ENCODE measurements around the gene MED26. TPM values are rescaled to one million over a fixed set of nuclear protein-coding genes. Genes with fewer than 3 reads are reported as not detected.

MED26 gene
- total RNA-seq, 1 experiment from 2014 or later: 11.4 TPM

DNA sequence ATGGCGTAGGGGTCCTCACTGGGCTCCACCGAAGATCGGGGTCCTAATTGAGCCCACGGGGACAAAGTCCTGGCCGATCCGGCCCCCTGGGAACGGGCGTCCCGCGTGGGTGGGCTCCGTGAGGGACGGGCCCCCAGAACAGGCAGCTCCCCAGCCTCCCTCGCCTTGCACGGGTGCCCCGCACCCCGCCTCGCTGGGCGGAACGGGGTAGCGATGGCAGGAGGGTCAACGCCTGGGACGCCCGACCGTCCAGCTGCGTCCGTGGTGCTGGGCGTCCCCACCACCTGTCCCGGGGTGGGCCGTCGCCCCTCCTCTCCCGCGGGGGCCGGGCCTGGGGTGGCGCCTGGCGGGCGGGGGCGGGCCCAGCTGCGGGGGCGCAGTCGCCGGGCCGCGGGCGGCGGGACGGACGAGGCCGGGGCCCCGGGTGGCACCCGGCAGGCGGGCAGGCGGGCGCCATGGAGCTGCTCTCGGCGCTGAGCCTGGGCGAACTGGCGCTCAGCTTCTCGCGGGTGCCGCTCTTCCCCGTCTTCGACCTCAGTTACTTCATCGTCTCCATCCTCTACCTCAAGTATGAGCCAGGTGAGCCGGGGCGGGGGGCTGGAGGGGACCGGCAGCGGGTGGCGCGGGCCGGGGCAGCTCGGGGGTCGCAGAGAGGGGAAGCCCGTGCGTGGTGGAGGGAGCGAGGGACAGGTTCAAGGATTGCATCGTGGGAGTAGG, 32.9 kb upstream of the MED26 start, which contains the start of gene TMEM38A:
TMEM38A (plus strand) TSS at position 377 of the 717 bp plus-strand sequence; CDS start at position 456, 79 bp downstream.
- TF ChIP-seq, protein P1, sequence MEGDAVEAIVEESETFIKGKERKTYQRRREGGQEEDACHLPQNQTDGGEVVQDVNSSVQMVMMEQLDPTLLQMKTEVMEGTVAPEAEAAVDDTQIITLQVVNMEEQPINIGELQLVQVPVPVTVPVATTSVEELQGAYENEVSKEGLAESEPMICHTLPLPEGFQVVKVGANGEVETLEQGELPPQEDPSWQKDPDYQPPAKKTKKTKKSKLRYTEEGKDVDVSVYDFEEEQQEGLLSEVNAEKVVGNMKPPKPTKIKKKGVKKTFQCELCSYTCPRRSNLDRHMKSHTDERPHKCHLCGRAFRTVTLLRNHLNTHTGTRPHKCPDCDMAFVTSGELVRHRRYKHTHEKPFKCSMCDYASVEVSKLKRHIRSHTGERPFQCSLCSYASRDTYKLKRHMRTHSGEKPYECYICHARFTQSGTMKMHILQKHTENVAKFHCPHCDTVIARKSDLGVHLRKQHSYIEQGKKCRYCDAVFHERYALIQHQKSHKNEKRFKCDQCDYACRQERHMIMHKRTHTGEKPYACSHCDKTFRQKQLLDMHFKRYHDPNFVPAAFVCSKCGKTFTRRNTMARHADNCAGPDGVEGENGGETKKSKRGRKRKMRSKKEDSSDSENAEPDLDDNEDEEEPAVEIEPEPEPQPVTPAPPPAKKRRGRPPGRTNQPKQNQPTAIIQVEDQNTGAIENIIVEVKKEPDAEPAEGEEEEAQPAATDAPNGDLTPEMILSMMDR (conservative IDR thresholded peaks at IDR 0.05): no peak
- H3K9ac ChIP-seq (ENCODE audit: extremely low read depth, insufficient read length, low read length): peak within 1 kb of the TSS; percentile 82
- no peak within 1 kb of the TSS for H3K27ac ChIP-seq (ENCODE audit: insufficient read length, low read depth, low read length)
- H4K8ac ChIP-seq (replicated peaks; ENCODE audit: insufficient read length, low read depth, low read length): no peak within 1 kb of the TSS
- H4K20me1 ChIP-seq (ENCODE audit: control insufficient read depth, insufficient read depth, insufficient read length): no peaks in the 10 kb centered on the region
- peaks cover 5% of the 10 kb centered on the region for H3K23me2 ChIP-seq (ENCODE audit: insufficient read length, low read depth, low read length, poor library complexity, severe bottlenecking)
- no peaks in the 10 kb centered on the region for H3K9me3 Mint-ChIP-seq
- no peak within 1 kb of the TSS for H4K91ac ChIP-seq (ENCODE audit: insufficient read length, low read depth, low read length)
- H3K79me1 ChIP-seq (ENCODE audit: insufficient read depth, low read depth, low read length, poor library complexity, severe bottlenecking): peaks cover 10% of the 10 kb centered on the region
- H4K5ac ChIP-seq (ENCODE audit: insufficient read length, low read depth, low read length): no peak within 1 kb of the TSS
- no peak within 1 kb of the TSS for H3K23ac ChIP-seq (ENCODE audit: insufficient read length, low read depth, low read length)
- H3K14ac ChIP-seq (ENCODE audit: insufficient read depth, low read length): peak within 1 kb of the TSS; percentile 60
- H2AK5ac ChIP-seq (ENCODE audit: insufficient read length, low read length): no peak within 1 kb of the TSS
- WGBS (ENCODE audit: extremely low coverage, insufficient read length, low lambda C conversion rate): no CpG with 5 or more reads among the region's 76 CpGs
- no peak within 1 kb of the TSS for H2BK12ac ChIP-seq (ENCODE audit: insufficient read length, low read depth, low read length)
- no peak within 1 kb of the TSS for H3T11ph ChIP-seq (ENCODE audit: low read length)
- no peak within 1 kb of the TSS for H3K56ac ChIP-seq (ENCODE audit: insufficient read length, low read depth, low read length)
- no peaks in the 10 kb centered on the region for H3K9me3 ChIP-seq (ENCODE audit: control insufficient read depth, low read depth, low read length)
- H3K4me1 Mint-ChIP-seq: peaks cover 10 to 14% of the 10 kb centered on the region in 2 experiments
- H3K4ac ChIP-seq (ENCODE audit: low read depth, low read length): no peak within 1 kb of the TSS
- H2BK15ac ChIP-seq (ENCODE audit: low read depth, low read length): no peak within 1 kb of the TSS
- no peak within 1 kb of the TSS for H2BK20ac ChIP-seq (ENCODE audit: low read depth, low read length, poor library complexity, severe bottlenecking)
- peak within 1 kb of the TSS; percentile 92 for H3K4me2 ChIP-seq (ENCODE audit: insufficient read depth, insufficient read length, low read length)
- H2BK120ac ChIP-seq (ENCODE audit: low read depth, low read length, poor library complexity, severe bottlenecking): no peak within 1 kb of the TSS
- peak within 1 kb of the TSS; percentile 2 for H3K18ac ChIP-seq (ENCODE audit: insufficient read length, low read depth, low read length)
- no peaks in the 10 kb centered on the region for H3K4me1 ChIP-seq (ENCODE audit: insufficient read depth, low read length)
- H3K4me3 Mint-ChIP-seq: peak within 1 kb of the TSS; percentile 98 to 99
- no peak within 1 kb of the TSS for H2BK5ac ChIP-seq (ENCODE audit: insufficient read length, low read length)
- H3K36me3 Mint-ChIP-seq (ENCODE audit: insufficient read depth in 1 of 3, low read depth in 3 of 3): peaks cover 17 to 28% (median 25%) of the 10 kb centered on the region in 3 experiments
- H3K27me3 ChIP-seq (ENCODE audit: insufficient read depth, low read length): no peaks in the 10 kb centered on the region
- peak within 1 kb of the TSS; percentile 99 to 100 (median 100) for H3K27ac Mint-ChIP-seq
- no peak within 1 kb of the TSS for H2AFZ ChIP-seq (ENCODE audit: low read length)
- peak; percentile 47 for DNase-seq
- peaks cover 12% of the 10 kb centered on the region for H3K27me3 Mint-ChIP-seq (ENCODE audit: low read depth)
- peaks cover 8% of the 10 kb centered on the region; the same call in 1 of the 2 replicates for H3K79me2 ChIP-seq (ENCODE audit: insufficient read depth, low read length)
